ENCODE data around the gene ZNRF2.

- TF ChIP-seq CTCF (IDR thresholded peaks at IDR 0.05): no peak
- no peak for TF ChIP-seq POLR2A (IDR thresholded peaks at IDR 0.05)
Observed at GRCh38 chr7:30323006-30323355, 38.6 kb downstream of the ZNRF2 start.
